ENCODE results near the gene PTX4. TPM values are rescaled to one million over a fixed set of nuclear protein-coding genes. Genes with fewer than 3 reads are reported as not detected.

The PTX4 gene
- total and polyA plus RNA-seq, 9 of the 15 experiments (the other 6 are each of a cell fraction or from before 2014, with no cell fraction given) = 0.11 TPM; not detected in 8

GRCh38 chr16:1525871-1526607 lies 37.3 kb upstream of the PTX4 start:
- ChIA-PET CTCF (ENCODE audit: low intra/inter-chr PET ratio) (no interaction called here), POLR2A (interaction anchor here (1.2 kb wide), 1 partner anchor 47 kb away, joined by 3 read pairs; no protein-coding TSS in a partner anchor)
- Histone ChIP-seq H3K9me3 (replicated peaks; ENCODE audit: control insufficient read depth, insufficient read depth, low read depth, low read length) (no peaks in the 10 kb centered on the region), H3K27me3 (ENCODE audit: control insufficient read depth in 2 of 2, insufficient read depth in 2 of 2, low read length in 2 of 2) (peaks cover 7 to 41% of the 10 kb centered on the region in 2 experiments; a peak in 4 of 5 replicates), H3K9me1 (ENCODE audit: control insufficient read depth, insufficient read depth, low read length) (no peaks in the 10 kb centered on the region), H2AFZ (ENCODE audit: low read depth, low read length) (no peak overlapping the region), H3K79me2 (ENCODE audit: control insufficient read depth, insufficient read depth, low read length) (no peaks in the 10 kb centered on the region), H3K36me3 (ENCODE audit: control insufficient read depth, insufficient read depth, low read length) (no peaks in the 10 kb centered on the region), H3K27ac (ENCODE audit: extremely low read depth, low read depth, low read length) (no peak overlapping the region), H4K20me1 (replicated peaks; ENCODE audit: control insufficient read depth, insufficient read depth, low read length) (peaks cover 10% of the 10 kb centered on the region), H3K4me1 (replicated peaks in 1 of 2; ENCODE audit: control insufficient read depth in 2 of 2, insufficient read depth in 2 of 2, low read length in 2 of 2) (peaks cover 4 to 59% of the 10 kb centered on the region in 2 experiments; a peak in 3 of 5 replicates), H3K4me3 (no peak overlapping the region), H3K4me2 (ENCODE audit: insufficient read depth, low read length) (no peak overlapping the region), H3K9ac (ENCODE audit: insufficient read depth in 1 of 2, low read depth in 2 of 2, low read length in 2 of 2) (no peak overlapping the region; a peak in 1 of 4 replicates)
- in situ Hi-C loops (cut with MboI) (no loop called here), intact Hi-C loops (cut with micrococcal nuclease) (no loop called here)
- no peak for DNase-seq (ENCODE audit: extremely low read depth in 1 of 4, low spot score in 3 of 4)
- TF ChIP-seq MNT (conservative IDR thresholded peaks at IDR 0.05) (no peak), HDAC6 (IDR thresholded peaks at IDR 0.05; ENCODE audit: low read depth, low read length) (no peak), HDAC8 (tag; IDR thresholded peaks at IDR 0.05) (no peak), ETS1 (conservative IDR thresholded peaks at IDR 0.05; ENCODE audit: control insufficient read depth, low read depth, low read length) (no peak)
- BruUV-seq (replicated peaks) = no TSS peak
- no peak for FAIRE-seq
- WGBS (ENCODE audit: insufficient coverage, low coverage, missing lambda C conversion rate) = 41% methylated on average over 26 of the region's 44 CpGs
- no peak for ATAC-seq
